ENCODE measurements around the gene OSR1.

GRCh38 chr2:19378939-19379338 is 20.5 kb upstream of the OSR1 start:
- no peak for TF ChIP-seq REST (IDR thresholded peaks at IDR 0.05; ENCODE audit: unreplicated experiment)
- TF ChIP-seq, protein P1, sequence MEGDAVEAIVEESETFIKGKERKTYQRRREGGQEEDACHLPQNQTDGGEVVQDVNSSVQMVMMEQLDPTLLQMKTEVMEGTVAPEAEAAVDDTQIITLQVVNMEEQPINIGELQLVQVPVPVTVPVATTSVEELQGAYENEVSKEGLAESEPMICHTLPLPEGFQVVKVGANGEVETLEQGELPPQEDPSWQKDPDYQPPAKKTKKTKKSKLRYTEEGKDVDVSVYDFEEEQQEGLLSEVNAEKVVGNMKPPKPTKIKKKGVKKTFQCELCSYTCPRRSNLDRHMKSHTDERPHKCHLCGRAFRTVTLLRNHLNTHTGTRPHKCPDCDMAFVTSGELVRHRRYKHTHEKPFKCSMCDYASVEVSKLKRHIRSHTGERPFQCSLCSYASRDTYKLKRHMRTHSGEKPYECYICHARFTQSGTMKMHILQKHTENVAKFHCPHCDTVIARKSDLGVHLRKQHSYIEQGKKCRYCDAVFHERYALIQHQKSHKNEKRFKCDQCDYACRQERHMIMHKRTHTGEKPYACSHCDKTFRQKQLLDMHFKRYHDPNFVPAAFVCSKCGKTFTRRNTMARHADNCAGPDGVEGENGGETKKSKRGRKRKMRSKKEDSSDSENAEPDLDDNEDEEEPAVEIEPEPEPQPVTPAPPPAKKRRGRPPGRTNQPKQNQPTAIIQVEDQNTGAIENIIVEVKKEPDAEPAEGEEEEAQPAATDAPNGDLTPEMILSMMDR (conservative IDR thresholded peaks at IDR 0.05; ENCODE audit: low read depth in 2 of 2) = no peak
- no peak for TF ChIP-seq EZH2 (IDR thresholded peaks at IDR 0.05; ENCODE audit: low read depth, unreplicated experiment)
- no peak for TF ChIP-seq POLR2AphosphoS5 (IDR thresholded peaks at IDR 0.05; ENCODE audit: low read depth)
- no peak for TF ChIP-seq EZH2phosphoT487 (IDR thresholded peaks at IDR 0.05; ENCODE audit: unreplicated experiment)
- TF ChIP-seq CREB1 (CRISPR knock-in tag; IDR thresholded peaks at IDR 0.05; ENCODE audit: low read depth) = no peak
- TF ChIP-seq STAT1 (IDR thresholded peaks at IDR 0.05; ENCODE audit: unreplicated experiment) = no peak
- no peak for TF ChIP-seq ETS1 (IDR thresholded peaks at IDR 0.05)
- TF ChIP-seq JUNB (IDR thresholded peaks at IDR 0.05; ENCODE audit: unreplicated experiment) = no peak
- TF ChIP-seq ZNF114 (CRISPR knock-in tag; IDR thresholded peaks at IDR 0.05) = no peak
- no peak for TF ChIP-seq NANOG (IDR thresholded peaks at IDR 0.05; ENCODE audit: borderline replicate concordance)
- TF ChIP-seq, protein P2, sequence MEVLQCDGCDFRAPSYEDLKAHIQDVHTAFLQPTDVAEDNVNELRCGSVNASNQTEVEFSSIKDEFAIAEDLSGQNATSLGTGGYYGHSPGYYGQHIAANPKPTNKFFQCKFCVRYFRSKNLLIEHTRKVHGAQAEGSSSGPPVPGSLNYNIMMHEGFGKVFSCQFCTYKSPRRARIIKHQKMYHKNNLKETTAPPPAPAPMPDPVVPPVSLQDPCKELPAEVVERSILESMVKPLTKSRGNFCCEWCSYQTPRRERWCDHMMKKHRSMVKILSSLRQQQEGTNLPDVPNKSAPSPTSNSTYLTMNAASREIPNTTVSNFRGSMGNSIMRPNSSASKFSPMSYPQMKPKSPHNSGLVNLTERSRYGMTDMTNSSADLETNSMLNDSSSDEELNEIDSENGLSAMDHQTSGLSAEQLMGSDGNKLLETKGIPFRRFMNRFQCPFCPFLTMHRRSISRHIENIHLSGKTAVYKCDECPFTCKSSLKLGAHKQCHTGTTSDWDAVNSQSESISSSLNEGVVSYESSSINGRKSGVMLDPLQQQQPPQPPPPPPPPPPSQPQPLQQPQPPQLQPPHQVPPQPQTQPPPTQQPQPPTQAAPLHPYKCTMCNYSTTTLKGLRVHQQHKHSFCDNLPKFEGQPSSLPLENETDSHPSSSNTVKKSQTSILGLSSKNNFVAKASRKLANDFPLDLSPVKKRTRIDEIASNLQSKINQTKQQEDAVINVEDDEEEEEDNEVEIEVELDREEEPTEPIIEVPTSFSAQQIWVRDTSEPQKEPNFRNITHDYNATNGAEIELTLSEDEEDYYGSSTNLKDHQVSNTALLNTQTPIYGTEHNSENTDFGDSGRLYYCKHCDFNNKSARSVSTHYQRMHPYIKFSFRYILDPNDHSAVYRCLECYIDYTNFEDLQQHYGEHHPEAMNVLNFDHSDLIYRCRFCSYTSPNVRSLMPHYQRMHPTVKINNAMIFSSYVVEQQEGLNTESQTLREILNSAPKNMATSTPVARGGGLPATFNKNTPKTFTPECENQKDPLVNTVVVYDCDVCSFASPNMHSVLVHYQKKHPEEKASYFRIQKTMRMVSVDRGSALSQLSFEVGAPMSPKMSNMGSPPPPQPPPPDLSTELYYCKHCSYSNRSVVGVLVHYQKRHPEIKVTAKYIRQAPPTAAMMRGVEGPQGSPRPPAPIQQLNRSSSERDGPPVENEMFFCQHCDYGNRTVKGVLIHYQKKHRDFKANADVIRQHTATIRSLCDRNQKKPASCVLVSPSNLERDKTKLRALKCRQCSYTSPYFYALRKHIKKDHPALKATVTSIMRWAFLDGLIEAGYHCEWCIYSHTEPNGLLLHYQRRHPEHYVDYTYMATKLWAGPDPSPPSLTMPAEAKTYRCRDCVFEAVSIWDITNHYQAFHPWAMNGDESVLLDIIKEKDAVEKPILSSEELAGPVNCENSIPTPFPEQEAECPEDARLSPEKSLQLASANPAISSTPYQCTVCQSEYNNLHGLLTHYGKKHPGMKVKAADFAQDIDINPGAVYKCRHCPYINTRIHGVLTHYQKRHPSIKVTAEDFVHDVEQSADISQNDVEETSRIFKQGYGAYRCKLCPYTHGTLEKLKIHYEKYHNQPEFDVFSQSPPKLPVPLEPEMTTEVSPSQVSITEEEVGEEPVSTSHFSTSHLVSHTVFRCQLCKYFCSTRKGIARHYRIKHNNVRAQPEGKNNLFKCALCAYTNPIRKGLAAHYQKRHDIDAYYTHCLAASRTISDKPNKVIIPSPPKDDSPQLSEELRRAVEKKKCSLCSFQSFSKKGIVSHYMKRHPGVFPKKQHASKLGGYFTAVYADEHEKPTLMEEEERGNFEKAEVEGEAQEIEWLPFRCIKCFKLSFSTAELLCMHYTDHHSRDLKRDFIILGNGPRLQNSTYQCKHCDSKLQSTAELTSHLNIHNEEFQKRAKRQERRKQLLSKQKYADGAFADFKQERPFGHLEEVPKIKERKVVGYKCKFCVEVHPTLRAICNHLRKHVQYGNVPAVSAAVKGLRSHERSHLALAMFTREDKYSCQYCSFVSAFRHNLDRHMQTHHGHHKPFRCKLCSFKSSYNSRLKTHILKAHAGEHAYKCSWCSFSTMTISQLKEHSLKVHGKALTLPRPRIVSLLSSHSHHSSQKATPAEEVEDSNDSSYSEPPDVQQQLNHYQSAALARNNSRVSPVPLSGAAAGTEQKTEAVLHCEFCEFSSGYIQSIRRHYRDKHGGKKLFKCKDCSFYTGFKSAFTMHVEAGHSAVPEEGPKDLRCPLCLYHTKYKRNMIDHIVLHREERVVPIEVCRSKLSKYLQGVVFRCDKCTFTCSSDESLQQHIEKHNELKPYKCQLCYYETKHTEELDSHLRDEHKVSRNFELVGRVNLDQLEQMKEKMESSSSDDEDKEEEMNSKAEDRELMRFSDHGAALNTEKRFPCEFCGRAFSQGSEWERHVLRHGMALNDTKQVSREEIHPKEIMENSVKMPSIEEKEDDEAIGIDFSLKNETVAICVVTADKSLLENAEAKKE (CRISPR knock-in tag; IDR thresholded peaks at IDR 0.05) = no peak

Measured in GM23338 (cell line).